ENCODE results near the gene SPNS1. TPM values are rescaled to one million over a fixed set of nuclear protein-coding genes. Genes with fewer than 3 reads are reported as not detected.
"Not testable (repeated sequence)": the region's sequence is repeated elsewhere in the genome, so short reads cannot be mapped to it uniquely, and the experiment has no call there.

The SPNS1 gene, protein sequence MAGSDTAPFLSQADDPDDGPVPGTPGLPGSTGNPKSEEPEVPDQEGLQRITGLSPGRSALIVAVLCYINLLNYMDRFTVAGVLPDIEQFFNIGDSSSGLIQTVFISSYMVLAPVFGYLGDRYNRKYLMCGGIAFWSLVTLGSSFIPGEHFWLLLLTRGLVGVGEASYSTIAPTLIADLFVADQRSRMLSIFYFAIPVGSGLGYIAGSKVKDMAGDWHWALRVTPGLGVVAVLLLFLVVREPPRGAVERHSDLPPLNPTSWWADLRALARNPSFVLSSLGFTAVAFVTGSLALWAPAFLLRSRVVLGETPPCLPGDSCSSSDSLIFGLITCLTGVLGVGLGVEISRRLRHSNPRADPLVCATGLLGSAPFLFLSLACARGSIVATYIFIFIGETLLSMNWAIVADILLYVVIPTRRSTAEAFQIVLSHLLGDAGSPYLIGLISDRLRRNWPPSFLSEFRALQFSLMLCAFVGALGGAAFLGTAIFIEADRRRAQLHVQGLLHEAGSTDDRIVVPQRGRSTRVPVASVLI
- total RNA-seq: 26.6 and 29.2 TPM in 2 replicates

DNA sequence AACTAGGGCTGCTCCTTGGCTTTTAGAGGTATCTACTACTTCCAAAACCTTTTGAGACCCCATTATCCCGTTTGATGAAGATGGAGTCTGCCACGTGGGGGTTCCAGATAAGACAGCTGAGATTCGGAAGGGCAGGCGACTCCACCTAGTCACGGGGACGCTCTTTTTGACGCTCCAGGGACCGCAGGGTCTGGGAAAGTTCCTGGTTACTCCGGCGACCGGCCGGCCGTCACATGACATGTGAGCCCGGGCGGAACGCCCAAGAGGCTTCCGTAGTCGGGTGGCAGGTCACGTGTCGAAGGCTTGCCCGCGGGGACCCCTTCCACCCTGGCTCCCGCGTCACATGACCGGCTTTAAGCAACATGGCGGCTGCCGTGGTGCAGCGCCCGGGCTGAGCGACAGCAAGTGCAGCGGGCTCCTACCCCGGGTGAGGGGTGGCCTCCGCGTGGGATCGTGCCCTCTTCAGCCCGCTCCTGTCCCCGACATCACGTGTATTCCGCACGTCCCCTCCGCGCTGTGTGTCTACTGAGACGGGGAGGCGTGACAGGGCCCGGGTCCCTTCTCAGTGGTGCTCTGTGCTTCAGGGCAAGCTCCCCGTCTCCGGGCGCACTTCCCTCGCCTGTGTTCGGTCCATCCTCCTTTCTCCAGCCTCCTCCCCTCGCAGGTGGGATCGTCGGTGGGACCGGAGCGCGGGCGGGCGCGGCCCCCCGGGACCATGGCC is at the start of gene SPNS1:
SPNS1 (plus strand) TSS at position 342 of the 721 bp plus-strand sequence; CDS start at position 716, 374 bp downstream.
- TF ChIP-seq, protein P1, sequence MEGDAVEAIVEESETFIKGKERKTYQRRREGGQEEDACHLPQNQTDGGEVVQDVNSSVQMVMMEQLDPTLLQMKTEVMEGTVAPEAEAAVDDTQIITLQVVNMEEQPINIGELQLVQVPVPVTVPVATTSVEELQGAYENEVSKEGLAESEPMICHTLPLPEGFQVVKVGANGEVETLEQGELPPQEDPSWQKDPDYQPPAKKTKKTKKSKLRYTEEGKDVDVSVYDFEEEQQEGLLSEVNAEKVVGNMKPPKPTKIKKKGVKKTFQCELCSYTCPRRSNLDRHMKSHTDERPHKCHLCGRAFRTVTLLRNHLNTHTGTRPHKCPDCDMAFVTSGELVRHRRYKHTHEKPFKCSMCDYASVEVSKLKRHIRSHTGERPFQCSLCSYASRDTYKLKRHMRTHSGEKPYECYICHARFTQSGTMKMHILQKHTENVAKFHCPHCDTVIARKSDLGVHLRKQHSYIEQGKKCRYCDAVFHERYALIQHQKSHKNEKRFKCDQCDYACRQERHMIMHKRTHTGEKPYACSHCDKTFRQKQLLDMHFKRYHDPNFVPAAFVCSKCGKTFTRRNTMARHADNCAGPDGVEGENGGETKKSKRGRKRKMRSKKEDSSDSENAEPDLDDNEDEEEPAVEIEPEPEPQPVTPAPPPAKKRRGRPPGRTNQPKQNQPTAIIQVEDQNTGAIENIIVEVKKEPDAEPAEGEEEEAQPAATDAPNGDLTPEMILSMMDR (IDR thresholded peaks at IDR 0.05): no peak
- Mint-ChIP-seq H3K27ac (peak within 1 kb of the TSS; percentile 94), H3K27me3 (no peaks in the 10 kb centered on the region), H3K9me3 (no peaks in the 10 kb centered on the region), H3K4me3 (peak within 1 kb of the TSS; percentile 94), H3K36me3 (ENCODE audit: low read depth) (peaks cover 26% of the 10 kb centered on the region), H3K4me1 (peaks cover 31% of the 10 kb centered on the region)
- DNase-seq (peak; percentile 91), ATAC-seq (ENCODE audit: low read depth) (peak; percentile 91)
- intact Hi-C loops (cut with micrococcal nuclease): loop anchor here (1.0 to 5.0 kb wide), 3 partner anchors 24 to 482 kb away; partner anchors contain the start of genes APOBR, CLN3 and NFATC2IP
- ChIA-PET CTCF (interaction anchor here (1.1 kb wide), 1 partner anchor 29 kb away, joined by 3 read pairs; no protein-coding TSS in a partner anchor), POLR2A (interaction anchor here (0.8 to 2.5 kb wide), 11 partner anchors 10 to 482 kb away, joined by 3 to 24 read pairs (median 6); partner anchors contain the start of genes ATXN2L, CD19, CLN3 and LAT)

DNA sequence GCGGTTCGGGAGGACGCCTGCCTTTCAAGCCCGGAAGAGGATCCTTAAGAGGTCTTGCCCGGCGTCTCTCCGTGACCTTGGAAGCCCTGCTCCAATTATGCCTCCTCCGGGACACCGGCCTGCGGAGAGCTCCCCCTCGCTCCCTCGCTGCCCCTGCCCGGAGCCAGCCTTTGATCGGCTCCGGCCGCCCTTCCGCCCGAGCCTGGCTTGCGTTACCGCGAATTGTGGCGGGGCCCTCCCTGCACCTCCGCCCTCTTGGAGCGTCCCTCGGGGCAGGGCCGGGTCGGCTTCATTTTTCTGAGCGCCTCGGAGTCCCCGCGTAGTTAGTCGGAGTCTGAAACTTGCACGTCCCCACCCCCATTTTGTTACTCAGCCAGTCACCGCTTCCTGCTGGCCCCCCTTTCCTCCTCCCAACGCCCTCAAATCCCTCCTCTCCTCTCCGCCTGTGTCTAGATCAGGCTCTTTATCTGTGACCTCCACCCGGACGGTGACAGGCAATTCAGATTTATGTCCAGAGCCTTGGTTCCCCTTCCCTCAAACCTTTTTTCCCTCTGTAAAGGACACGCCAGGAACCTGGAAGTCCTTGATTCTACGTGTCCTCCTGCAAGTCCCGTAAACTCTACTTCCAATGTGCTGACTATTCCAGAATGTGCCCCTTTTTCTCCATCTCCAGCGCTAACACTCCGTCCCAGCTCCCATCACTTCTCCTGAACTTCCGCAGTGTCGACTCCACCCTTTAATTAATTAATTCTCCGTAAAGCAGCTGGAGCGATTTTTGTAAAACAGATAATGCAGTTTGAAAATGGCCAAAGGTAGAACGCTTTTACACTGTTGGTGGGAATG is 49.0 kb upstream of the SPNS1 start:
- TF ChIP-seq, protein P1 (IDR thresholded peaks at IDR 0.05): no peak
- peak overlapping the region; percentile 96 for H3K27ac Mint-ChIP-seq
- CTCF ChIA-PET: interaction anchor here (0.9 kb wide), 1 partner anchor 19 kb away, joined by 8 read pairs; no protein-coding TSS in a partner anchor
- H3K9me3 Mint-ChIP-seq: no peaks in the 10 kb centered on the region
- H3K36me3 Mint-ChIP-seq (ENCODE audit: low read depth): peaks cover 25% of the 10 kb centered on the region
- POLR2A ChIA-PET: interaction anchor here (0.5 to 10.1 kb wide), 15 partner anchors 12 to 1768 kb away, joined by 3 to 192 read pairs (median 13); partner anchors contain the start of genes ATXN2L, CD19, CLN3 and NFATC2IP
- peaks cover 60% of the 10 kb centered on the region for H3K4me1 Mint-ChIP-seq
- DNase-seq (no peak), ATAC-seq (ENCODE audit: low read depth) (peak; percentile 35)
- H3K27me3 Mint-ChIP-seq: no peaks in the 10 kb centered on the region
- peak overlapping the region; percentile 90 for H3K4me3 Mint-ChIP-seq
- intact Hi-C loops (cut with micrococcal nuclease): loop anchor here (2.0 kb wide), 3 partner anchors 23 to 1969 kb away; partner anchors contain the start of genes ATP2A1 and BCL7C

DNA sequence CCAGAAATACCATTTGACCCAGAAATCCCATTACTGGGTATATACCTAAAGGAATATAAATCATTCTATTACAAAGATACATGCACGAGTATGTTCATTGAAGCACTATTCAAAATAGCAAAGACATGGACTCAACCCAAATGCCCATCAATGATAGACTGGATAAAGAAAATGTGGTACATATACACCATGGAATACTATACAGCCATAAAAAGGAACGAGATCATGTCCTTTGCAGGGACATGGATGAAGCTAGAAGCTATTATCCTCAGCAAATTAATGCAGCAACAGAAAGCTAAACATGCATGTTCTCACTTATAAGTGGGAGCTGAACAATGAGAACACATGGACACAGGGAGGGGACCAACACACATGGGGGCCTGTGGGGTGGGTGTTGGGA is 48.3 kb upstream of the SPNS1 start:
- H3K9me3 Mint-ChIP-seq; ATAC-seq (ENCODE audit: low read depth); DNase-seq; intact Hi-C loops (cut with micrococcal nuclease); H3K27me3 Mint-ChIP-seq: not testable (repeated sequence)
- Mint-ChIP-seq H3K36me3 (ENCODE audit: low read depth) (peaks cover 20% of the 10 kb centered on the region), H3K4me1 (peaks cover 64% of the 10 kb centered on the region), H3K4me3 (peak overlapping the region; percentile 90), H3K27ac (peak overlapping the region; percentile 96)
- ChIA-PET CTCF (interaction anchor here (0.9 kb wide), 1 partner anchor 19 kb away, joined by 8 read pairs; no protein-coding TSS in a partner anchor), POLR2A (interaction anchor here (1.0 to 10.1 kb wide), 7 partner anchors 11 to 1166 kb away, joined by 3 to 192 read pairs (median 21); partner anchors contain the start of genes ATXN2L, CD19, NFATC2IP and SH2B1)

DNA sequence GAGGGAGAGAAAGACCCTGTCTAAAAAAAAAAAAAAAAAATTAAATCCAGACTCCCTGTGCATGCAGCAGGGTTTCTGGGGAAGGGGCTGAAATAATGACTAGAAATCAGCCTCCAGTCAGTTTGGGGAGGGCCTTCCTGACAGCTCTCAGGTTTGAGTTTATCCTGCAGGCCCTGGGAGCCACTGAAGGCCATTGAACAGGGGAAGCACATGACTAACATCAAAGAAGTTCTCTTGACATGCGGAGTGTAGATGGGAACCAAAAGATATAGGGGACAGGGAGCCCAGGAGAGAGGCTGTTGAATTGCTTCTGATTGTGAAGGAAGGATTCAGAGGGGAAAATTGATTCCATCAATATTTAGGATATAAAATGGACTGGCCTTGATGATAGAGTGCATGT is 46.8 kb upstream of the SPNS1 start:
- peak overlapping the region; percentile 52 for H3K27ac Mint-ChIP-seq

More for the DNA sequence above, 46.8 kb upstream of the SPNS1 start:
- Mint-ChIP-seq H3K9me3 (no peaks in the 10 kb centered on the region), H3K36me3 (ENCODE audit: low read depth) (peaks cover 22% of the 10 kb centered on the region), H3K27me3 (no peaks in the 10 kb centered on the region), H3K4me3 (no peak overlapping the region), H3K4me1 (peaks cover 71% of the 10 kb centered on the region)
- DNase-seq (no peak), ATAC-seq (ENCODE audit: low read depth) (no peak)
- intact Hi-C loops (cut with micrococcal nuclease): no loop called here
- ChIA-PET POLR2A (interaction anchor here (0.6 to 10.1 kb wide), 5 partner anchors 10 to 1165 kb away, joined by 3 to 192 read pairs (median 5); partner anchors contain the start of gene CD19), CTCF (no interaction called here)
- TF ChIP-seq, protein P1 (IDR thresholded peaks at IDR 0.05): no peak
